ENCODE results near the gene BMAL1.
"Not testable (repeated sequence)": the region's sequence is repeated elsewhere in the genome, so short reads cannot be mapped to it uniquely, and the experiment has no call there.

Gene BMAL1

GRCh38 chr11:13277768-13278608 lies at the start of gene BMAL1:
BMAL1 (plus strand) TSS chr11:13277790; CDS start chr11:13354309, 76,519 bp downstream.
- DNase-seq: peak; percentile 36

GRCh38 chr11:13228572-13228971 lies 49.0 kb upstream of the BMAL1 start:
- DNase-seq: no peak

GRCh38 chr11:13229136-13229535 lies 48.5 kb upstream of the BMAL1 start:
- no peak for DNase-seq

GRCh38 chr11:13229711-13230318 lies 47.8 kb upstream of the BMAL1 start:
- no peak for DNase-seq

- DNase-seq: no peak
Observed at GRCh38 chr11:13233173-13233745, 44.3 kb upstream of the BMAL1 start.

GRCh38 chr11:13235895-13236294 lies 41.7 kb upstream of the BMAL1 start:
- no peak for DNase-seq

GRCh38 chr11:13236626-13237025 lies 41.0 kb upstream of the BMAL1 start:
- no peak for DNase-seq

- DNase-seq: no peak
Observed at GRCh38 chr11:13237761-13238160, 39.8 kb upstream of the BMAL1 start.

GRCh38 chr11:13238879-13239514 lies 38.6 kb upstream of the BMAL1 start:
- DNase-seq: peak; percentile 54

- no peak for DNase-seq
Observed at GRCh38 chr11:13242564-13242963, 35.0 kb upstream of the BMAL1 start.

- no peak for DNase-seq
Observed at GRCh38 chr11:13247606-13248296, 29.8 kb upstream of the BMAL1 start.

GRCh38 chr11:13249177-13249576 lies 28.4 kb upstream of the BMAL1 start:
- no peak for DNase-seq

GRCh38 chr11:13249992-13250391 lies 27.6 kb upstream of the BMAL1 start:
- no peak for DNase-seq

- DNase-seq: no peak
Observed at GRCh38 chr11:13251966-13252365, 25.6 kb upstream of the BMAL1 start.

GRCh38 chr11:13252438-13252837 lies 25.2 kb upstream of the BMAL1 start:
- no peak for DNase-seq

GRCh38 chr11:13256216-13256615 lies 21.4 kb upstream of the BMAL1 start:
- DNase-seq: no peak

GRCh38 chr11:13258061-13258460 lies 19.5 kb upstream of the BMAL1 start:
- not testable (repeated sequence) for DNase-seq

GRCh38 chr11:13258855-13259254 lies 18.7 kb upstream of the BMAL1 start:
- no peak for DNase-seq

- no peak for DNase-seq
Observed at GRCh38 chr11:13259374-13259773, 18.2 kb upstream of the BMAL1 start.

- DNase-seq: no peak
Observed at GRCh38 chr11:13260201-13260962, 17.2 kb upstream of the BMAL1 start.

GRCh38 chr11:13260963-13261588 lies 16.5 kb upstream of the BMAL1 start:
- no peak for DNase-seq

- no peak for DNase-seq
Observed at GRCh38 chr11:13261591-13262061, 16.0 kb upstream of the BMAL1 start.

All from activated CD4-positive, alpha-beta T cell treated with anti-CD3 and anti-CD28 coated beads, Interleukin-2, amount 50 U/mL, for 16 hours (primary cell).